ENCODE results near the gene CDCA3.

CDCA3 gene

GRCh38 chr12:6852651-6853354 is 1.7 kb upstream of the CDCA3 start:
- DNase-seq (ENCODE audit: low read depth), result no peak

- peak; percentile 98 for DNase-seq (ENCODE audit: low read depth)
Observed at GRCh38 chr12:6851921-6852650, 1.0 kb upstream of the CDCA3 start, which contains the start of gene USP5. TSS of gene USP5 (plus strand) at chr12:6852150. CDS start at chr12:6852180, 30 bp downstream.

GRCh38 chr12:6850796-6851152 is 312 bp downstream of the CDCA3 start:
- no peak for DNase-seq (ENCODE audit: low read depth)

GRCh38 chr12:6849976-6850560 is 1.0 kb downstream of the CDCA3 start:
- no peak for DNase-seq (ENCODE audit: low read depth)

GRCh38 chr12:6849427-6849826 is 1.7 kb downstream of the CDCA3 start:
- DNase-seq (ENCODE audit: low read depth), result no peak

GRCh38 chr12:6847676-6848075 is 3.4 kb downstream of the CDCA3 start:
- no peak for DNase-seq (ENCODE audit: low read depth)

- DNase-seq (ENCODE audit: low read depth), result no peak
Observed at GRCh38 chr12:6846316-6846869, 4.7 kb downstream of the CDCA3 start.

GRCh38 chr12:6845395-6845794 is 5.7 kb downstream of the CDCA3 start:
- no peak for DNase-seq (ENCODE audit: low read depth)

GRCh38 chr12:6843118-6843902 is 7.8 kb downstream of the CDCA3 start:
- DNase-seq (ENCODE audit: low read depth), result no peak

- DNase-seq (ENCODE audit: low read depth), result no peak
Observed at GRCh38 chr12:6842075-6842474, 9.0 kb downstream of the CDCA3 start.

- no peak for DNase-seq (ENCODE audit: low read depth)
Observed at GRCh38 chr12:6840761-6841515, 10.1 kb downstream of the CDCA3 start, which contains the start of gene GNB3. TSS of gene GNB3 (plus strand) at chr12:6840925. CDS start at chr12:6841288, 363 bp downstream.

GRCh38 chr12:6840330-6840729 is 10.8 kb downstream of the CDCA3 start:
- DNase-seq (ENCODE audit: low read depth), result no peak

GRCh38 chr12:6839482-6840201 is 11.4 kb downstream of the CDCA3 start:
- DNase-seq (ENCODE audit: low read depth), result no peak

GRCh38 chr12:6838854-6839253 is 12.2 kb downstream of the CDCA3 start:
- no peak for DNase-seq (ENCODE audit: low read depth)

- DNase-seq (ENCODE audit: low read depth), result no peak
Observed at GRCh38 chr12:6837370-6838060, 13.6 kb downstream of the CDCA3 start.

GRCh38 chr12:6836851-6837250 is 14.2 kb downstream of the CDCA3 start:
- no peak for DNase-seq (ENCODE audit: low read depth)

GRCh38 chr12:6834873-6835272 is 16.2 kb downstream of the CDCA3 start:
- no peak for DNase-seq (ENCODE audit: low read depth)

GRCh38 chr12:6834254-6834653 is 16.8 kb downstream of the CDCA3 start:
- no peak for DNase-seq (ENCODE audit: low read depth)

GRCh38 chr12:6833189-6833890 is 17.7 kb downstream of the CDCA3 start:
- no peak for DNase-seq (ENCODE audit: low read depth)
